GM21576 (cell line): Measurements from ENCODE around the gene BPGM.

Experiments used
- ATAC-seq: cut with Tn5 transposase; IDR thresholded peaks from one replicate; pipeline ENCODE4 v1.9.1; 2021; ENCODE audit warnings: mild to moderate bottlenecking, moderate library complexity; ENCODE audit not compliant: unreplicated experiment

Gene BPGM

GRCh38 chr7:134714470-134715205, 68.0 kb downstream of the BPGM start:
- no peak for ATAC-seq

GRCh38 chr7:134718211-134718875, 71.7 kb downstream of the BPGM start:
- ATAC-seq, result no peak

- no peak for ATAC-seq
Observed at GRCh38 chr7:134720091-134720935, 73.7 kb downstream of the BPGM start.

GRCh38 chr7:134721171-134721570, 74.5 kb downstream of the BPGM start:
- no peak for ATAC-seq

- ATAC-seq, result no peak
Observed at GRCh38 chr7:134722786-134723322, 76.2 kb downstream of the BPGM start.

- no peak for ATAC-seq
Observed at GRCh38 chr7:134723892-134724291, 77.2 kb downstream of the BPGM start.

GRCh38 chr7:134724606-134725005, 78.0 kb downstream of the BPGM start:
- no peak for ATAC-seq

GRCh38 chr7:134726581-134726980, 79.9 kb downstream of the BPGM start:
- ATAC-seq, result no peak

- no peak for ATAC-seq
Observed at GRCh38 chr7:134727711-134728110, 81.1 kb downstream of the BPGM start.
